RWPE2 (cell line): ENCODE data around the gene MROH2B.
A peak's percentile ranks its signal among the peaks of the same experiment; 100 is the strongest.

Source experiments
- ATAC-seq: fragments of 200-7000 bp; cut with Tn5 transposase; 3 replicates; pipeline ENCODE4 v1.9.1; 2021; ENCODE audit warnings: low read depth
- DNase-seq: peaks from one replicate; pipeline ENCODE4 v3.0.0-alpha.2; 2020; ENCODE audit warnings: low spot score
- H3K27ac ChIP-seq: fragments of 450-650 bp; 2 replicates; pipeline ENCODE4 v1.5.1; 2017; ENCODE audit warnings: mild to moderate bottlenecking; ENCODE audit not compliant: poor library complexity, severe bottlenecking
- H3K27me3 ChIP-seq: fragments of 250-450 bp; sonication (Bioruptor Pico); 2 replicates; pipeline ENCODE4 v1.5.1; 2021; ENCODE audit warnings: mild to moderate bottlenecking, moderate library complexity; ENCODE audit not compliant: insufficient read depth, poor library complexity, severe bottlenecking
- H3K36me3 ChIP-seq: fragments of 250-450 bp; sonication (Bioruptor Pico); 2 replicates; pipeline ENCODE4 v1.5.1; 2020; ENCODE audit warnings: low read depth, mild to moderate bottlenecking, moderate library complexity
- H3K4me1 ChIP-seq: fragments of 250-450 bp; sonication (Bioruptor Pico); 2 replicates; pipeline ENCODE4 v1.5.1; 2021; ENCODE audit warnings: mild to moderate bottlenecking, moderate library complexity; ENCODE audit not compliant: insufficient read depth, poor library complexity, severe bottlenecking
- H3K4me3 ChIP-seq: fragments of 250-450 bp; sonication (Bioruptor Pico); 2 replicates; pipeline ENCODE4 v1.5.1; 2021; ENCODE audit warnings: mild to moderate bottlenecking, moderate library complexity; ENCODE audit not compliant: severe bottlenecking
- H3K9me3 ChIP-seq: fragments of 250-450 bp; sonication (Bioruptor Pico); 2 replicates; pipeline ENCODE4 v1.5.1; 2021; ENCODE audit warnings: mild to moderate bottlenecking, moderate library complexity; ENCODE audit not compliant: severe bottlenecking
- CTCF ChIP-seq: fragments of 450-650 bp; IDR thresholded peaks from one replicate; pipeline ENCODE4 v1.5.1; 2017; ENCODE audit warnings: mild to moderate bottlenecking, moderate library complexity; ENCODE audit not compliant: poor library complexity, severe bottlenecking

MROH2B gene

GRCh38 chr5:40962207-40962955, 108.8 kb downstream of the MROH2B start:
- peaks cover 5% of the 10 kb centered on the region for H3K9me3 ChIP-seq
- H3K4me1 ChIP-seq: no peaks in the 10 kb centered on the region
- H3K27ac ChIP-seq: no peak overlapping the region
- no peak for TF ChIP-seq CTCF
- DNase-seq (no peak), ATAC-seq (no peak)
- H3K4me3 ChIP-seq: no peak overlapping the region
- H3K36me3 ChIP-seq: no peaks in the 10 kb centered on the region
- no peaks in the 10 kb centered on the region for H3K27me3 ChIP-seq

- ATAC-seq: no peak
- no peaks in the 10 kb centered on the region for H3K36me3 ChIP-seq
- no peak for TF ChIP-seq CTCF
- no peaks in the 10 kb centered on the region for H3K27me3 ChIP-seq
- no peaks in the 10 kb centered on the region for H3K4me1 ChIP-seq
- no peak overlapping the region for H3K4me3 ChIP-seq
- H3K9me3 ChIP-seq: peaks cover 5% of the 10 kb centered on the region
- no peak for DNase-seq
- no peak overlapping the region for H3K27ac ChIP-seq
These were observed 111.1 kb downstream of the MROH2B start for GRCh38 chr5:40960037-40960436.

- Histone ChIP-seq H3K4me3 (no peak overlapping the region), H3K27ac (no peak overlapping the region), H3K36me3 (no peaks in the 10 kb centered on the region), H3K4me1 (no peaks in the 10 kb centered on the region), H3K27me3 (no peaks in the 10 kb centered on the region), H3K9me3 (peaks cover 5% of the 10 kb centered on the region)
- TF ChIP-seq CTCF: no peak
- DNase-seq (no peak), ATAC-seq (no peak)
These were observed 112.3 kb downstream of the MROH2B start for GRCh38 chr5:40958811-40959210.

GRCh38 chr5:40957048-40957447, 114.1 kb downstream of the MROH2B start:
- Histone ChIP-seq H3K27me3 (no peaks in the 10 kb centered on the region), H3K27ac (no peak overlapping the region), H3K4me3 (no peak overlapping the region), H3K4me1 (no peaks in the 10 kb centered on the region), H3K36me3 (no peaks in the 10 kb centered on the region), H3K9me3 (peaks cover 5% of the 10 kb centered on the region)
- no peak for ATAC-seq
- DNase-seq: no peak
- TF ChIP-seq CTCF: no peak

GRCh38 chr5:40955313-40955712, 115.8 kb downstream of the MROH2B start:
- no peaks in the 10 kb centered on the region for H3K36me3 ChIP-seq
- no peak for TF ChIP-seq CTCF
- ATAC-seq (peak; percentile 45; the same call in 1 of the 3 replicates), DNase-seq (no peak)
- no peaks in the 10 kb centered on the region for H3K4me1 ChIP-seq
- no peaks in the 10 kb centered on the region for H3K27me3 ChIP-seq
- H3K9me3 ChIP-seq: peaks cover 5% of the 10 kb centered on the region
- H3K4me3 ChIP-seq: no peak overlapping the region
- no peak overlapping the region for H3K27ac ChIP-seq
